Mononuclear cell (primary cell): ENCODE data around the gene MBTPS1. TPM values are rescaled to one million over a fixed set of nuclear protein-coding genes. Genes with fewer than 3 reads are reported as not detected.

Experiments used
- H3K27me3 ChIP-seq: 2 replicates; pipeline ENCODE4 v1.6.0; 2011; ENCODE audit warnings: low read length, control low read depth; ENCODE audit not compliant: insufficient read depth
- H3K4me1 ChIP-seq: 2 replicates; pipeline ENCODE4 v1.5.1; 2011; ENCODE audit warnings: mild to moderate bottlenecking, low read length, control low read depth; ENCODE audit not compliant: insufficient read depth
- H3K4me3 ChIP-seq: 2 replicates; pipeline ENCODE4 v1.5.1; 2011; ENCODE audit warnings: mild to moderate bottlenecking, low read length, moderate library complexity
- H3K9me3 ChIP-seq: 2 replicates; pipeline ENCODE4 v1.5.1; 2011; ENCODE audit warnings: low read depth, mild to moderate bottlenecking, control low read depth, low read length
- total RNA-seq: library from RNA; depleted of rRNA; stranded (reverse); fragments of >200 nt; gene quantifications from one replicate; pipeline ENCODE4 v1.2.3, GENCODE V29; 2012

The MBTPS1 gene
- 89.3 TPM for total RNA-seq

GRCh38 chr16:84116720-84117493 is at the start of gene MBTPS1:
Gene MBTPS1 (minus strand): TSS chr16:84116942. CDS start chr16:84101783, 15,159 bp downstream.
- no peaks in the 10 kb centered on the region for H3K27me3 ChIP-seq
- no peaks in the 10 kb centered on the region for H3K9me3 ChIP-seq
- peaks cover 36% of the 10 kb centered on the region for H3K4me1 ChIP-seq
- H3K4me3 ChIP-seq, result peak within 1 kb of the TSS; percentile 85

- Histone ChIP-seq H3K9me3 (no peaks in the 10 kb centered on the region), H3K4me1 (no peaks in the 10 kb centered on the region), H3K27me3 (peaks cover 3% of the 10 kb centered on the region), H3K4me3 (no peak overlapping the region)
Measured at GRCh38 chr16:84165746-84166145, 49.0 kb upstream of the MBTPS1 start.

GRCh38 chr16:84161801-84162200 is 45.1 kb upstream of the MBTPS1 start:
- H3K4me3 ChIP-seq, result no peak overlapping the region
- no peaks in the 10 kb centered on the region for H3K9me3 ChIP-seq
- no peaks in the 10 kb centered on the region for H3K4me1 ChIP-seq
- H3K27me3 ChIP-seq, result peaks cover 12% of the 10 kb centered on the region

- H3K4me1 ChIP-seq, result no peaks in the 10 kb centered on the region
- H3K4me3 ChIP-seq, result no peak overlapping the region
- no peaks in the 10 kb centered on the region for H3K9me3 ChIP-seq
- H3K27me3 ChIP-seq, result peaks cover 12% of the 10 kb centered on the region
Measured at GRCh38 chr16:84161037-84161436, 44.3 kb upstream of the MBTPS1 start.

- no peaks in the 10 kb centered on the region for H3K9me3 ChIP-seq
- H3K4me1 ChIP-seq, result no peaks in the 10 kb centered on the region
Measured at GRCh38 chr16:84159800-84160199, 43.1 kb upstream of the MBTPS1 start.

GRCh38 chr16:84159007-84159406 is 42.3 kb upstream of the MBTPS1 start:
- H3K4me1 ChIP-seq, result no peaks in the 10 kb centered on the region
- H3K4me3 ChIP-seq, result no peak overlapping the region
- no peaks in the 10 kb centered on the region for H3K9me3 ChIP-seq
- peaks cover 9% of the 10 kb centered on the region for H3K27me3 ChIP-seq

More at GRCh38 chr16:84159800-84160199, 43.1 kb upstream of the MBTPS1 start:
- Histone ChIP-seq H3K27me3 (peaks cover 9% of the 10 kb centered on the region), H3K4me3 (no peak overlapping the region)

GRCh38 chr16:84156342-84156784 is 39.6 kb upstream of the MBTPS1 start:
- Histone ChIP-seq H3K27me3 (peaks cover 9% of the 10 kb centered on the region), H3K9me3 (no peaks in the 10 kb centered on the region), H3K4me1 (no peaks in the 10 kb centered on the region), H3K4me3 (no peak overlapping the region)

GRCh38 chr16:84155771-84156170 is 39.0 kb upstream of the MBTPS1 start:
- H3K4me1 ChIP-seq, result no peaks in the 10 kb centered on the region
- H3K27me3 ChIP-seq, result peaks cover 9% of the 10 kb centered on the region
- H3K4me3 ChIP-seq, result no peak overlapping the region
- H3K9me3 ChIP-seq, result no peaks in the 10 kb centered on the region

- no peaks in the 10 kb centered on the region for H3K4me1 ChIP-seq
- peaks cover 9% of the 10 kb centered on the region for H3K27me3 ChIP-seq
- no peaks in the 10 kb centered on the region for H3K9me3 ChIP-seq
- no peak overlapping the region for H3K4me3 ChIP-seq
Measured at GRCh38 chr16:84155226-84155625, 38.5 kb upstream of the MBTPS1 start.

- H3K4me3 ChIP-seq, result no peak overlapping the region
- no peaks in the 10 kb centered on the region for H3K27me3 ChIP-seq
Measured at GRCh38 chr16:84153660-84154214, 37.0 kb upstream of the MBTPS1 start.

GRCh38 chr16:84150926-84151325 is 34.2 kb upstream of the MBTPS1 start:
- Histone ChIP-seq H3K27me3 (peaks cover 4% of the 10 kb centered on the region), H3K9me3 (no peaks in the 10 kb centered on the region), H3K4me1 (no peaks in the 10 kb centered on the region), H3K4me3 (no peak overlapping the region)

More at GRCh38 chr16:84153660-84154214, 37.0 kb upstream of the MBTPS1 start:
- no peaks in the 10 kb centered on the region for H3K4me1 ChIP-seq
- no peaks in the 10 kb centered on the region for H3K9me3 ChIP-seq

- peaks cover 9% of the 10 kb centered on the region for H3K4me1 ChIP-seq
- H3K4me3 ChIP-seq, result peak within 1 kb of the TSS; percentile 58
- H3K9me3 ChIP-seq, result no peaks in the 10 kb centered on the region
- peaks cover 4% of the 10 kb centered on the region for H3K27me3 ChIP-seq
Measured at GRCh38 chr16:84144859-84145639, 28.3 kb upstream of the MBTPS1 start, which contains the start of the genes DNAAF1 and HSDL1. Gene DNAAF1 (plus strand): TSS chr16:84145308. CDS start chr16:84145441, 133 bp downstream. Gene HSDL1 (minus strand): TSS chr16:84145177. CDS start chr16:84131321, 13,856 bp downstream.

- Histone ChIP-seq H3K27me3 (peaks cover 4% of the 10 kb centered on the region), H3K4me3 (peak overlapping the region; percentile 58), H3K4me1 (peaks cover 9% of the 10 kb centered on the region), H3K9me3 (no peaks in the 10 kb centered on the region)
Measured at GRCh38 chr16:84144209-84144858, 27.6 kb upstream of the MBTPS1 start.

GRCh38 chr16:84143784-84144199 is 27.1 kb upstream of the MBTPS1 start:
- Histone ChIP-seq H3K9me3 (no peaks in the 10 kb centered on the region), H3K27me3 (peaks cover 4% of the 10 kb centered on the region), H3K4me3 (no peak overlapping the region), H3K4me1 (peaks cover 9% of the 10 kb centered on the region)
